Thyroid gland (tissue), 4 donors: ENCODE results near the gene RAX. TPM values are rescaled to one million over a fixed set of nuclear protein-coding genes. Genes with fewer than 3 reads are reported as not detected.

Experiments used
- DNase-seq, 2 donors: peaks; one replicate each; pipeline ENCODE4 v3.0.0-alpha.2; 2019
- H3K27ac ChIP-seq, 3 donors: fragments of 200-600 bp; sonication (generic); 1 replicate in 2 of 3; 2 replicates in 1 of 3; pipeline ENCODE4 v1.5.1; 2016 to 2019; ENCODE audit warnings: mild to moderate bottlenecking in 1 of 3, moderate library complexity in 1 of 3
- H3K27me3 ChIP-seq: fragments of 200-600 bp; sonication (generic); one replicate; pipeline ENCODE4 v1.5.1; 2019
- H3K36me3 ChIP-seq, 2 donors: fragments of 200-600 bp; sonication (generic); one replicate each; pipeline ENCODE4 v1.5.1; 2016 to 2019
- H3K4me1 ChIP-seq, 2 donors: fragments of 200-600 bp; sonication (generic); one replicate each; pipeline ENCODE4 v1.5.1; 2017 to 2019
- H3K4me3 ChIP-seq, 3 donors: fragments of 200-600 bp; sonication (generic); replicated peaks in 1 of 3; 1 replicate in 2 of 3; 2 replicates in 1 of 3; pipeline ENCODE4 v1.5.1; 2016; ENCODE audit warnings: mild to moderate bottlenecking in 1 of 3
- H3K9me3 ChIP-seq: fragments of 200-600 bp; sonication (generic); one replicate; pipeline ENCODE4 v1.5.1; 2017
- POLR2A ChIP-seq, 2 donors: fragments of 450-650 bp; IDR thresholded peaks; one replicate each; pipeline ENCODE4 v1.6.1; 2017; ENCODE audit warnings: antibody characterized with exemption in 2 of 2, mild to moderate bottlenecking in 2 of 2, moderate library complexity in 1 of 2
- WGBS, 2 donors: methylation state at CpG; one replicate each; pipeline ENCODE4 v1.1.5; 2017; 5-methylcytosine and 5-hydroxymethylcytosine counted together
- intact Hi-C: fragments of 100-400 bp; cut with DNase I; formaldehyde crosslinking; loops from one replicate; pipeline ENCODE4 v1.15.1; 2023
- total RNA-seq, 4 donors: library from RNA; depleted of rRNA; stranded (reverse); fragments of >200 nt; gene quantifications; one replicate each; pipeline ENCODE4 v1.2.3, GENCODE V29; 2016
- TF ChIP-seq, protein P1 (sequence below), 6 experiments: fragments of 200-600 bp in 3 of 6; fragments of 450-650 bp in 3 of 6; sonication (generic) in 3 of 6; IDR thresholded peaks; one replicate each; pipeline ENCODE4 v1.5.1; 2016 to 2019; ENCODE audit warnings: antibody characterized with exemption in 6 of 6, mild to moderate bottlenecking in 2 of 6, inconsistent platforms in 1 of 6, moderate library complexity in 1 of 6

RAX gene
- total RNA-seq, 4 donors from 2014 or later = not detected

DNA sequence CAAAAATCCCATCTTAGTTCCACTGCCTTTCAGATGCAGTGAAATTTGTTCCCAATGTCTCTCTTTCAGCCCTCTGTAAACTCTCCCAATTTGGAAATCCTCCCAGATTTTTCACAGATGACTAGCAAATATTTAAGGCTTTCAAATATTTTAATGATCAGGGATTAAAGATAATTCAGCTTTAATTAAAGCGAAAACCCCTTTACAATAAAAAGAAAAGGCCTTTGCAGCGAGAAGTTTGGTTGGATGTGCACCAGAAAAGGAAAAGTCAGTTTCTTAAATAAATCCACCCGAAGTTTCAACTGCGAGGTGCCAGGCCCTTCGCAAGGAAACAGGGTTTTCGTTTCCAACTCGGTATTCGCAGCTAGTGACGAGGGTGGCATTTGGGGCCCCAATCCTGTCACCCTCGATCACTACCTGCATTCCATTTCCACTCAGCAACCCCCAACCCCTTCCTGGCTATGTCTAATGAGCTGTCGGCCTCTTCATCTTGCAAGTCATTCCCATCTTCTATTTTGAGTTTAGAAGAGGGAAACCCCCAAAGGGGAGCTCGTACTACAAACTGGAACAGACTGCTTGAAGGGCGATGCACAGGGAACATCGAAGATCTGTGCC lies 1.5 kb downstream of the RAX start:
- H3K4me1 ChIP-seq = peaks cover 23 to 39% of the 10 kb centered on the region in 2 donors
- no peak overlapping the region for H3K4me3 ChIP-seq
- H3K36me3 ChIP-seq = no peaks in the 10 kb centered on the region
- intact Hi-C loops = no loop called here
- H3K9me3 ChIP-seq = no peaks in the 10 kb centered on the region
- WGBS, 2 donors = 26 to 27% methylated on average over 14 of the region's 14 CpGs
- no peak for DNase-seq
- H3K27ac ChIP-seq = no peak overlapping the region
- peaks cover 71% of the 10 kb centered on the region for H3K27me3 ChIP-seq
- TF ChIP-seq POLR2A (IDR thresholded peaks at IDR 0.05) = no peak
- TF ChIP-seq, protein P1, sequence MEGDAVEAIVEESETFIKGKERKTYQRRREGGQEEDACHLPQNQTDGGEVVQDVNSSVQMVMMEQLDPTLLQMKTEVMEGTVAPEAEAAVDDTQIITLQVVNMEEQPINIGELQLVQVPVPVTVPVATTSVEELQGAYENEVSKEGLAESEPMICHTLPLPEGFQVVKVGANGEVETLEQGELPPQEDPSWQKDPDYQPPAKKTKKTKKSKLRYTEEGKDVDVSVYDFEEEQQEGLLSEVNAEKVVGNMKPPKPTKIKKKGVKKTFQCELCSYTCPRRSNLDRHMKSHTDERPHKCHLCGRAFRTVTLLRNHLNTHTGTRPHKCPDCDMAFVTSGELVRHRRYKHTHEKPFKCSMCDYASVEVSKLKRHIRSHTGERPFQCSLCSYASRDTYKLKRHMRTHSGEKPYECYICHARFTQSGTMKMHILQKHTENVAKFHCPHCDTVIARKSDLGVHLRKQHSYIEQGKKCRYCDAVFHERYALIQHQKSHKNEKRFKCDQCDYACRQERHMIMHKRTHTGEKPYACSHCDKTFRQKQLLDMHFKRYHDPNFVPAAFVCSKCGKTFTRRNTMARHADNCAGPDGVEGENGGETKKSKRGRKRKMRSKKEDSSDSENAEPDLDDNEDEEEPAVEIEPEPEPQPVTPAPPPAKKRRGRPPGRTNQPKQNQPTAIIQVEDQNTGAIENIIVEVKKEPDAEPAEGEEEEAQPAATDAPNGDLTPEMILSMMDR (IDR thresholded peaks at IDR 0.05) = no peak

DNA sequence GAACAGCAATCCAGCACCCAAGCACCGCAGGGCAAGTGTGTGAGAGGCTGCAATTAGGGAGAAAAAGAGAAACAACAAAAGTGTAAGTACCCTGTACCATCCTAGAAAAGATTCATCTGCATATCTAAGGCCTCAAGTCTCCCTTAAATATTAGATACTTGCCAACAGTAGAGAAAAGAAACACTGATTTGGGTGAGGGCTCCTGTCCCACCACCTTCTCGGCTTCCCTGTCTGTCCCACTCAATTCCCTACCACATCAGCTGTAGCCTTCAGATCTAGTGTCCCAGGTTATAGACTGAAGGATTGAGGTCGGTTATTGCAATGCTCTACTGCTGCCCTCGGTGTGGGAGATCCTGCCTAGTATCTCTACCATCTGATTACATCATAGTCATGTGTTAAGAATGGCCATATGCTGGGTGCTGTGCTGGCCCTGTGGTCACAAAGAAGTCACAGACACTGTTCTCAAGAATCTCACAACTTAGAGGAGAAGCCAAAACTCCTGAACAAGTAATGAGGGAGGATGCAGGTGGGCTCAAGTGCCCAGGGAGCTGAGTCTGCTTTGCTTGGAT lies 2.5 kb downstream of the RAX start:
- Histone ChIP-seq H3K27me3 (peaks cover 76% of the 10 kb centered on the region), H3K36me3 (no peaks in the 10 kb centered on the region), H3K4me3 (no peak overlapping the region), H3K9me3 (no peaks in the 10 kb centered on the region), H3K4me1 (peaks cover 23 to 39% of the 10 kb centered on the region in 2 donors), H3K27ac (no peak overlapping the region)
- TF ChIP-seq POLR2A (IDR thresholded peaks at IDR 0.05) = no peak
- TF ChIP-seq, protein P1 (IDR thresholded peaks at IDR 0.05) = no peak
- 25 to 27% methylated on average over 4 of the region's 4 CpGs for WGBS, 2 donors
- intact Hi-C loops = no loop called here
- no peak for DNase-seq

DNA sequence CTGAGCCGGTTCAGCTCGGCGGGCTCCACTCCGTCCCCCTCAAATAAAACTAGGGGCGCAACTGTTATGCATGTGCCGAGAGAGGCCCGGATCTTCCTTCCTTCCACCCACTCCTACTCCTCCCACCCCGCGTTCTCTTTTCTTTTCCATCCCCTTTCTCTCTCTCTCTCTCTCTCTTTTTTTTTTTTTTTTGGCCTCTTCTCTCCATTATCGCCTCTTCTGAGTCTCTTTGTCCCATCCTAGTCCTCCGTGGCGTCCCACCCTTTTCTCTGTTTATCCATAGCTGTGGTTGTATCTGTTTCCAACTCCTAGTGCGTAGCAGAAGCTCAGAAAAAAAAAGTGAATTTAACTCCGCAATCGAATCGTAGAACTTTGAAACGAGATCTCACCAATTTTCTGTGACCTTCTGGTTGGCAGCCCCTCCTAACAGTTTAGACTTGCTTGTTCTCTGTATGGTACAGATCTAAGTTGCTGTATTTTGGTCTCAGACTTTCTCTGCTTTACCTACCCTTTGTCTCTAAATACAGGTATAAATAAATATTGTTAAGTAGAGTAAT lies 3.6 kb downstream of the RAX start:
- 8 to 9% methylated on average over 17 of the region's 17 CpGs for WGBS, 2 donors
- Histone ChIP-seq H3K4me3 (no peak overlapping the region), H3K9me3 (no peaks in the 10 kb centered on the region), H3K36me3 (no peaks in the 10 kb centered on the region), H3K4me1 (peaks cover 23 to 39% of the 10 kb centered on the region in 2 donors), H3K27ac (no peak overlapping the region), H3K27me3 (peaks cover 77% of the 10 kb centered on the region)
- intact Hi-C loops = no loop called here
- TF ChIP-seq POLR2A (IDR thresholded peaks at IDR 0.05) = no peak
- TF ChIP-seq, protein P1 (IDR thresholded peaks at IDR 0.05) = no peak
- no peak for DNase-seq

DNA sequence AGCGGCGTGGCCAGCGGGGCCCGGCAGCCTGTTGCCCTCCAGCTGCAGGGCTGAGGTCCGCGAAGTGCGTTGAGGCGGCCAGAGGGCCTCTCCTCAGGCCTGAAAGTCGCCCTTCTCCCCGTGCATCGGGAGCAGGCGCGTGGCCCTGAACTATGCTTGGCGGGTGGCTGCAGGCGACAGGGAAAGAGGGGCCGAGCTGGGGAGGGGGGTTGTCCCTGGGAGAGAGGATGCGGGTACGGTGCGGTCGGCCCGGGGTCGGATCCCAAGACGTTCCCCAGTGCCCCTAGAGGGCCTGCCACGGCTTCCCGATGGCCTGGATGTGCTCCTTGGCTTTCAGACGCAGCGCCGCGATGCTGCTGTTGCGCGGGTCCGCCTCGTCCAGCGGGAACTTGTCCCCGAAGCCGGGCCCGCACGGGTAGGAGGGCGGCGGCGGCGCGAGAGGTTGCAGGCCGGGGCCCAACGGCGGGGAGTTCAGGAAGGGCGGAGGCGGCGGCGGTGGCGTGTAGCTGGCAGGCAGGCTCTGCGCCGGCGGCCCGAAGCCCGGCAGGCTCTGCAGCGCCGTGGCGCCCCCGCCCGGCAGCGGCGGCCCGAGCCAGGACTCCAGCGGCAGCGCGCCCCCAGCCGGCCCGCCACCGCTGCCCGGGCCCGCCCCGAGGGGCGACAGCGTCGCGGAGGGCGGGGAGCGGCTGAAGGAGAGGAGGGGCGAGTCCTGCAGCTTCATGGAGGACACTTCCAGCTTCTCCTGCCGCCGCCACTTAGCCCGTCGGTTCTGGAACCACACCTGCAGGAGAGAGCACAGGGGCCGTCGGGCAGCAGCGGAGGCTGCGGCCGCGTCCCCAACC lies 4.3 kb downstream of the RAX start:
- TF ChIP-seq, protein P1 (IDR thresholded peaks at IDR 0.05) = peak in 2 of 6 experiments; percentile 10 to 35
- TF ChIP-seq POLR2A (IDR thresholded peaks at IDR 0.05) = no peak
- WGBS, 2 donors = 3 to 4% methylated on average over 25 to 30 of the region's 90 CpGs
- Histone ChIP-seq H3K36me3 (no peaks in the 10 kb centered on the region), H3K27ac (no peak overlapping the region), H3K9me3 (no peaks in the 10 kb centered on the region), H3K27me3 (peaks cover 77% of the 10 kb centered on the region), H3K4me3 (no peak overlapping the region), H3K4me1 (peaks cover 23 to 35% of the 10 kb centered on the region in 2 donors)
- intact Hi-C loops = no loop called here
- peak; percentile 28 to 30 for DNase-seq
